Left cardiac atrium (tissue), 4 donors: ENCODE results near the gene ZNF133. TPM values are rescaled to one million over a fixed set of nuclear protein-coding genes. Genes with fewer than 3 reads are reported as not detected.
"Not testable (repeated sequence)": the region's sequence is repeated elsewhere in the genome, so short reads cannot be mapped to it uniquely, and the experiment has no call there.

ENCODE experiments used
- ATAC-seq, 2 donors: fragments of 200-7000 bp; cut with Tn5 transposase; one replicate each; pipeline ENCODE4 v1.9.1; 2020; ENCODE audit warnings: mild to moderate bottlenecking in 2 of 2, moderate library complexity in 2 of 2
- DNase-seq: peaks from one replicate; pipeline ENCODE4 v3.0.0-alpha.2; 2020
- intact Hi-C, 2 donors: fragments of 100-400 bp; cut with DNase I; formaldehyde crosslinking; loops; one replicate each; pipeline versions ENCODE4 v1.14.1 to v1.15.1; 2022 to 2023
- long read RNA-seq: library from polyadenylated mRNA; unstranded; transcript quantifications from one replicate; pipeline ENCODE4 v2.0.0, GENCODE V29; 2021
- total RNA-seq, 2 donors: library from RNA; stranded (reverse); fragmentation: NEBNext Ultra II Directional; extraction: Animal tissue kit (Norgen Biotek cat#: 25700); gene quantifications; one replicate each; pipeline ENCODE4 v1.2.1, GENCODE V29; 2021
- donor health status: DM: no; HTN: yes; CAD: no.
- donor health status: DM: no; HTN: yes; CAD: no; lungs with severe emphysema.
- donor health status: DM: yes; HTN: yes; CAD: no.
- donor health status: Dilated cardiomyopathy.

The ZNF133 gene
- total RNA-seq, result 1 to 10 TPM; 6.7 to 7.4 TPM
- long read RNA-seq, result 0 reads

DNA sequence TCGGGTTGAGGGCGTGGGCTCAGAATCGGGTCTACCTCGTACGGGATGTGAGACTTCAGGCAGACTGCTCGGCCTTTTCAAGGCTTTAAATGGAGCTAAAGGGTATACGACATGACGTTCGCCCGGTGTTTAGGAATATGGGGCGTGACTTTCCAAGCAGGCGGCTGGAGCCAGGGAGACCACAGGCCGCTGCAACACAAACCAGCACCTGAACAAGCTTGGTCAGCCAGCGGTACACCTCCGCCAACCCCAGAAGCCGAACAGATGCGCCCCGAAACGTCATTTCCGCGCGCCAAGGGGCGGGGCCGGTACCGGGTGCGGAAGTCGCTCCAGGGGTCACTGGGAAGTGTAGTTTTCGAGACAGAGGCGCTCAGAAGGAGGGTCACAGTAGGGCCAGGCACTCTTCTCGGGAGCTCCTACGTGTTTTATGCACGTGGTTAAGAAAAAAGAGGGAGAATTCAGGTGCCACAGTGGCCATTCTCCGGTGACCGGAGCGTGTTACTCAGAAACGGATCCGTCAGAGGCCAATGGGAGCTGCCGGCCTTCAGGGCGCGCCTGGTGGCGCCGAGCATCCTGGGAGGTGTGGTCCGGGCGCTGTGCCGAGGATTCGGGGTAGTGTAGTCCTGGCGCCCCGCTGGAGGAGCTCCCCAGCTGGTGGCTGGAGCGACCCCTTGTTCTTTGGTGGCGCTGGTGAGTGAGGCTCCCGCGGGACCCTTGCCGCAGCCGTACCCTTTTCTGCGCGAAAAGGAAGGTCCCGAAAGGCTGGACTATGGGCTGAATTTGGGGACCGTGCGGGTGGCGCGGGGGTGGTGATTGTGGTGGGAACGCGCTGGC is at the start of gene ZNF133:
Gene ZNF133 (plus strand): TSS at position 613 of the 834 bp plus-strand sequence. CDS start 17,160 bp downstream, outside the sequence.
- DNase-seq (peak; percentile 97), ATAC-seq (peak; percentile 98 to 99)
- intact Hi-C loops, result loop anchor here in 1 of 2 donors (5.0 to 10.0 kb wide), 2 partner anchors 151 to 783 kb away; partner anchors contain the start of genes KAT14 and PET117

DNA sequence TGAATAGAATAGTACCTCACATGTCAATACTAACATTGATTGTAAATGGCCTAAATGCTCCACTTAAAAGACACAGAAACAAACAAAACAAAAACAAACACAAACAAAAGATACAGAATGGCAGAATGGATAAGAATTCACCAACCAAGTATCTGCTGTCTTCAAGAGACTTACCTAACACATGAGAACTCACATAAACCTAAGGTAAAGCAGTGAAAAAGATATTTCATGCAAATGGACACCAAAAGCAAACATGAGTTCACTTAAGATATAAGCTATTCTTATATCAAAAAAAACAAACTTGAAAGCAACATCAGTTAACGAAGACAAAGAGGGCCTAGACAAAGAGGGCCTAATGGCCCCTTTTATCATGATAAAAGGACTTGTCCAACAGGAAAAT is 47.3 kb upstream of the ZNF133 start:
- ATAC-seq, result no peak
- intact Hi-C loops, result loop anchor here in 1 of 2 donors (5.0 kb wide), 1 partner anchor 1439 kb away; no protein-coding TSS in a partner anchor
- DNase-seq, result no peak

DNA sequence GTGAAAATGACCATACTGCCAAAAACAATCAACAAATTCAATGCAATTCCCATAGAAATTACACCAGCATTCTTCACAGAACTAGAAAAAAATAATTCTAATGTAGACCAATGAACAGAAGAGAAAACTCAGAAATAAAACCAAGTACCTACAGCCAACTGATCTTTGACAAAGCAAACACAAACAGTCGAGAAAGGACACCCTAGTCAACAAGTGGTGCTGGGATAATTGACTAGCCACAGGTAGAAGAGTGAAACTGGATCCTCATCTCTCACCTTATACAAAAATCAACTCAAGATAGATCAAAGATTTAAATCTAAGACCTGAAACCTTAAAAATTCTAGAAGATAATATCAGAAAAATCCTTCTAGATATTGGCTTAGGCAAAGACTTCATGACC is 44.5 kb upstream of the ZNF133 start:
- intact Hi-C loops, result loop anchor here in 1 of 2 donors (5.0 kb wide), 1 partner anchor 1442 kb away; no protein-coding TSS in a partner anchor
- ATAC-seq (no peak), DNase-seq (no peak)

DNA sequence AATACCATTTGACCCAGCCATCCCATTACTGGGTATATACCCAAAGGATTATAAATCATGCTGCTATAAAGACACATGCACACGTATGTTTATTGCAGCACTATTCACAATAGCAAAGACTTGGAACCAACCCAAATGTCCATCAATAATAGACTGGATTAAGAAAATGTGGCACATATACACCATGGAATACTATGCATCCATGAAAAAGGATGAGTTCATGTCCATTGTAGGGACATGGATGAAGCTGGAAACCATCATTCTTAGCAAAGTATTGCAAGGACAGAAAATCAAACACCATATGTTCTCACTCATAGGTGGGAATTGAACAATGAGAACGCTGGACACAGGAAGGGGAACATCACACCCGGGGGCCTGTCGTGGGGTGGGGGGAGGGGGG is 39.8 kb upstream of the ZNF133 start:
- ATAC-seq, intact Hi-C loops, DNase-seq: not testable (repeated sequence)

- ATAC-seq (no peak), DNase-seq (no peak)
- intact Hi-C loops, result no loop called here
These were observed 38.1 kb upstream of the ZNF133 start for GRCh38 chr20:18250217-18250616.

GRCh38 chr20:18252597-18253451 is 35.5 kb upstream of the ZNF133 start:
- DNase-seq, result no peak
- intact Hi-C loops, result no loop called here
- ATAC-seq, result no peak

GRCh38 chr20:18254615-18255014 is 33.7 kb upstream of the ZNF133 start:
- DNase-seq, result no peak
- intact Hi-C loops, result no loop called here

DNA sequence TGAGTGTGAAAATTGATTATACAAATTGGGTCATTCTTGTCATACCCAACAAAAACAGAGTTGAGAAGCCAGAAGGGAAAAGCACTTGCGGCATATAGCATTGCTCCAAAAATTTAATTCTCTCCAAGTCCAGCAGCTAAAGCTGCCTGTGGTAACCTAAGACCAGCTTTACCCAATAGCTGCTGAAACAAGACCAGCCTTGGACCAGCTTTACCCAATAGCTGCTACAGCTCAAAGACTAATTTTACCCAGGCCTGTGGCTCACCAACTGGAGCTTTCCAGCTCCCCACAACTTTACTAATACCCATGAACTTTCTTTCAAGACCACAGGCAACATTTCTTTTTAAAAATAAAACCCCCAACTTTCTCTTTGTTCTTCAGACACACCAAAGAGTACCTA is 32.8 kb upstream of the ZNF133 start:
- no peak for DNase-seq
- intact Hi-C loops, result no loop called here

More at GRCh38 chr20:18254615-18255014, 33.7 kb upstream of the ZNF133 start:
- no peak for ATAC-seq

DNA sequence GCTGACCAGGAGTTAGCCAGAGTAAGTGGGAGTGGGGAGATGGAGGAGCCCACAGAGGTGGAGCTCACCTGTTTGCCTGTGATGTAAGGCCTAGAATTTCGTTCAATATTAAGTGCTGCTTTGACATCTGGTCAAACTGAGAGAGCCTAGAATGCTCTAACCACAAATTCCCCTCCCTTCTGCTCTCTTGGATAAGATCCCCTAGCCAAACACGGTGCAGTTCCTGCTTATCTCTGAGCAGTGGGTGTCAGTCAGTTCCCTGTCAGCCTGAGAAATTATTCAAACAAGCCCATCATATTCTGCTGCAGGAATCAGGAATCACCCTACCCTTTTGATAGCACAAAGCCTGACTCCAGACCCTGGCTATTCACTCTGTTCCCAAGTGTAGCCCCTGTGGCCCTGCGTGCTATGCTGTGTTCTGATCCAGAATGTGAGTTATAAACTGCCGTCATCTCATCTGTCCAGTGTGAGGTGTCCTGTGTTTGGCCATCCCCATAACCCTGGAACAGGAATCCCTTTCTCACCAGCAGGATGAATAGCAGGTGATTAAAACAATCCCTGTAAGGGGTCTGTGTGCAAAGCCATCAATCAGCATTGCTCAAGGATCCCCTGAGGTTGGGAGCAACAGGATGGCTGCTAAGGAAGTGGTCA is 31.8 kb upstream of the ZNF133 start:
- no peak for ATAC-seq
- intact Hi-C loops, result no loop called here
- no peak for DNase-seq

More for the DNA sequence above, 32.8 kb upstream of the ZNF133 start:
- ATAC-seq, result no peak

DNA sequence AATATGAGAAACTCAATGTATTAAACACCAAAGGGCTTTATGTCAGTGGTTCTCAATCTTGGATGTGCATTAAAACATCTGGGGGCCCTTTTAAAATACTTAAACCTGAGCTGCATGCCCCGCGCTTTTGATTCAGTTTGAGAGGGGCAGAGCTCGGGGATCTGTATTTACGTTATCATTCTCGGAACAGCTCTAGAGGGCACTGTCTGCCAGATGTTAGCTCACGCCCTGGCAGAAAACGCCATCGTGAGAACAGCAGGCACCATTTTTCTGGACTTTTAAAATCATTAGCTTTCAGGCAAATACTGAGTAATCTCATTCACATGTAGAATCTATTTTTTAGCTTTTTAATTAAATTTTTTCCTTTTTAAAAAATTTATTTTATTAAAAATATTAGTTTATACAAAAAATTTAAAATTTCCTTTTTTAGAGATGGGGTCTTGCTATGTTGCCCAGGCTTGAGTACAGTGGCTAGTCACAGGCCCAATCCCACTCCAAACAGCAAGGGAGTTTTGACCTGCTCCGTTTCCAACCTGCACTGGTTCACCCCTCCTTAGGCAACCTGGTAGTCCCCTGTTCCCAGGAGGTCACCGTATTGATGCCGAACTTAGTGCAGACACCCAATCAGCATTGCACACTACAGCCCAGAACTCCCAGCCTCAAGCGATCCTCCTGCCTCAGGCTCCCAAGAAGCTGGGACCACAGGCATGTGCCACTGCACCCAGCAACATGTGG is 30.0 kb upstream of the ZNF133 start:
- ATAC-seq (no peak), DNase-seq (no peak)
- intact Hi-C loops, result no loop called here

DNA sequence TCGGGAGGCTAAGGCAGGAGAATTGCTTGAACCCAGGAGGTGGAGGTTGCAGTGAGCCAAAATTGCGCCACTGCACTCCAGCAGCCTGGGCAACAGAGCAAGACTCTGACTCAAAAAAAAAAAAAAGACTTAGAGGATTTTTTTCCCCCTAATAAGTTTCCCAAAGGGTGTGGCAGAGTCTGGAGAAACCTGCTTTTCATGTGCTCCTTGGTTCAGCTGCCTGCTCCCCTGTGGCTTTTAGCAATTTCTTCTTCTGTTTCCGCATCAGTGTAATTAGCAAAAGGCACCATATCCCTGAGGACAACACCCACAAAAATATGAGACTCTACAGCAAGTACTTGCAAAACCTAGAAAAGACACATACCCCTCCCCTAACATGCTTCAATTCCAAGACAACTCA is 28.6 kb upstream of the ZNF133 start:
- DNase-seq, result no peak
- no peak for ATAC-seq
- intact Hi-C loops, result no loop called here

DNA sequence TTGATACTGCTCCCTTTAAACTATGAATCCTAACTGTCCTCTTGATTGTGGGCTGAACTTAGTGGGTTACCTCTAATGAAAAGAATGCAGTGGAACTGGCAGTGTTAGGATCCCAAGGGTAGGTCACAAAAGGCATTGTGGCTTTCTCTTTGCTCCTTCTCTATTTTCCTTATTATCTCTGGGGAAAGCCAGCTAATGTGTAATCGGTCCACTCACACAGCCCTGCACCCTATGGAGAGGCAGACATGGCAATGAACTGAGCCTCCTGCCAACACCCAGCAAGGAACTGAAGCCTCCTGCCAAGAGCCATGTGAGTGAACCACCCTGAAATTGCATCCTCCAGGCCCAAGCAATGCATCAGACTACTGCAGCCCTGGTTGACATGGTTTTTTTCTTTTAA is 24.6 kb upstream of the ZNF133 start:
- intact Hi-C loops, result no loop called here
- DNase-seq, result no peak
- no peak for ATAC-seq

DNA sequence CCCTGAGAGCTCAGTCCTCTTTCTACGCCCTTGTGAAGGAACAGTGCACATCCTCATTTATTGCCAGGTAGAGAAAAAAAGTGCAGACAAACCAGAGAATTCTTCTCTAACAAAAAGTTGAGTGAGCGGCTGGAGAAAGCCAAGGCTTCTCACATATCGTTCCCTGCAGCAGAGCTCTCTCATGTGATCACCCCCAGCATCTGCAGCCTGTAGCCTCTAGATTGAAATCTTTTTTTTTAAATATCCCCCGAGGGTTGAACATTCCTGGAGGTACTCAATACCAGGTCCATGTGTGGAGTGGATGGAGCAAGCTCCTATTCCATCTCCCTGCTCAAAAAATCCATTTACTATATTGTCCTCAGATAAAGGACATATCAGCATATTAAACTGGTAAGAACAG is 22.9 kb upstream of the ZNF133 start:
- intact Hi-C loops, result no loop called here
- DNase-seq (no peak), ATAC-seq (no peak)

GRCh38 chr20:18266282-18266681 is 22.0 kb upstream of the ZNF133 start:
- intact Hi-C loops, result no loop called here
- ATAC-seq, result no peak
- DNase-seq, result no peak

DNA sequence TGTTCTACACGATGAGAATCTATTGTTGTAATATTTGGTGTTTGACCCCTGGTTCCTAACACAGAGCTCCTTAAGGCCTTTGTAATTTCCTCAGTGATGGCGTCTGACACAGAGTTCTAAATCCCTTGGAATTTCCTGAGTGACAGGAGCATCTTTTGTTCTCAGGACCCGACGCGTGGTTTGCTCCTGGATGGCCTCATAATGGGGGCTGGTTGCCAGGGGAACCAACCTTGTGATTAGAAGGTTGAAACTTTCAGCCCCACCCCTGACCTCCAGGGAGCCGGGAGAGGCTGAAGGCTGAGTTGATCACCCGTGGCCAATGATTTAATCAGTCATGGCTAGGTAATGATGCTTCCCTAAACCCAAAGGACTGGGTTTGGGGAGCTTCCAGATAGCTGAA is 20.5 kb upstream of the ZNF133 start:
- DNase-seq (no peak), ATAC-seq (no peak)
- intact Hi-C loops, result no loop called here

- intact Hi-C loops, result no loop called here
- no peak for ATAC-seq
- DNase-seq, result no peak
These were observed 17.2 kb upstream of the ZNF133 start for GRCh38 chr20:18271160-18271559.

DNA sequence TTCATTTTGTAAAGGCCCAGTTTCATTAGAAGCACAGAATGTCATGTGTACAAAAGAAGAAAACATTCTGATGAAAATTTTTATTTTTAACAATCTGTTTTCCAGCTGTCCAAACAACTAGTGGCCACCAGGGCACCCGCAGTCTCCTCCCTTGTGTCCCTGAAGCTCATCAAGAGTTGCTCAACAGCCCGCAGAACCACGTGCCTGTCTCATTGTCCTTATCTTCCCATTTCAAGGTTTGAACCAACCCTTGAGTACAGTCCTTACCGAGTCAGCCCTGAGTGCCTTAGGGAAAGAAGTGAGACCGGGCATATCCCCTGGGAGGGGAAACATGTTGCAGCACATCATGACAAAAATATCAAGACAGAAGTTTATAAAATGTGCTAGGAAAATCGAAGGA is 15.9 kb upstream of the ZNF133 start:
- ATAC-seq, result peak in 1 of 2 donors; percentile 72
- intact Hi-C loops, result no loop called here
- no peak for DNase-seq

GRCh38 chr20:18273738-18274137 is 14.6 kb upstream of the ZNF133 start:
- no peak for ATAC-seq
- no peak for DNase-seq
- intact Hi-C loops, result no loop called here

DNA sequence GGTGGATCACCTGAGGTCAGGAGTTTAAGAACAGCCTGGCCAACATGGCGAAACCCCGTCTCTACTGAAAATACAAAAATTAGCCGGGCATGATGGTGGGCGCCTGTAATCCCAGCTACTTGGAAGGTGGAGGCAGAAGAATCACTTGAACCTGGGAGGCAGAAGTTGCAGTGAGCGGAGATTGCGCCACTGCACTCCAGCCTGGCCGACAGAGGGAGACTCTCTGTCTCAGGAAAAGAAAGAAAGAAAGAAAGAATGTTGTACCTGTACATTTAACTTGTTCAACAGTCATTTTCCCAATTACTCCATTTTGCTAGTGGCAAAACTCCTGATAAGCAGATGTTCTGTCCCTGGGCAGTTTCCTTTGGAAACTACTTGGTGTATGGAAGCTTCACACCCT is 12.4 kb upstream of the ZNF133 start:
- not testable (repeated sequence) for DNase-seq

More for the DNA sequence above, 12.4 kb upstream of the ZNF133 start:
- intact Hi-C loops, ATAC-seq: not testable (repeated sequence)
